MM.1S (cell line): ENCODE measurements around the gene LYZL4.

ENCODE experiments used
- DNase-seq: peaks from one replicate; pipeline ENCODE4 v3.0.0-alpha.2; 2015
- H2AFZ ChIP-seq: fragments of 300-600 bp; sonication (generic); 2 replicates; pipeline ENCODE4 v1.6.0; 2016; ENCODE audit warnings: antibody characterized with exemption, low read length
- H3F3A ChIP-seq: fragments of 300-600 bp; sonication (generic); 2 replicates; pipeline ENCODE4 v1.6.1; 2016; ENCODE audit warnings: mild to moderate bottlenecking, antibody characterized with exemption, low read length, moderate library complexity, mixed read lengths; ENCODE audit not compliant: insufficient read depth
- H3K27ac ChIP-seq: fragments of 300-600 bp; sonication (generic); 2 replicates; pipeline ENCODE4 v1.5.1; 2016; ENCODE audit warnings: mild to moderate bottlenecking, low read length
- H3K27me3 ChIP-seq: fragments of 300-600 bp; sonication (generic); replicated peaks from 2 replicates; pipeline ENCODE4 v1.6.0; 2016; ENCODE audit warnings: low read length; ENCODE audit not compliant: insufficient read depth
- H3K36me3 ChIP-seq: fragments of 300-600 bp; sonication (generic); replicated peaks from 2 replicates; pipeline ENCODE4 v1.6.1; 2016; ENCODE audit warnings: mild to moderate bottlenecking, low read length, mixed read lengths; ENCODE audit not compliant: insufficient read depth
- H3K4me1 ChIP-seq: fragments of 300-600 bp; sonication (generic); 2 replicates; pipeline ENCODE4 v1.6.1; 2016; ENCODE audit warnings: low read length, mixed read lengths
- H3K4me2 ChIP-seq: fragments of 300-600 bp; sonication (generic); 2 replicates; pipeline ENCODE4 v1.6.0; 2016; ENCODE audit warnings: low read depth, low read length
- H3K4me3 ChIP-seq: fragments of 300-600 bp; sonication (generic); 2 replicates; pipeline ENCODE4 v1.5.1; 2016; ENCODE audit warnings: low read length, mixed read lengths
- H3K79me2 ChIP-seq: fragments of 300-600 bp; sonication (generic); 2 replicates; pipeline ENCODE4 v1.6.1; 2016; ENCODE audit warnings: mixed run types, low read length, mixed read lengths
- H3K9ac ChIP-seq: fragments of 300-600 bp; sonication (generic); 2 replicates; pipeline ENCODE4 v1.6.1; 2016; ENCODE audit warnings: low read length, mixed read lengths
- H3K9me2 ChIP-seq: fragments of 300-600 bp; sonication (generic); replicated peaks from 2 replicates; pipeline ENCODE4 v1.6.1; 2016; ENCODE audit warnings: mild to moderate bottlenecking, low read length, mixed read lengths; ENCODE audit not compliant: insufficient read depth
- H3K9me3 ChIP-seq: fragments of 300-600 bp; sonication (generic); replicated peaks from 2 replicates; pipeline ENCODE4 v1.6.1; 2016; ENCODE audit warnings: mild to moderate bottlenecking, low read length, mixed read lengths; ENCODE audit not compliant: insufficient read depth
- H4K20me1 ChIP-seq: fragments of 300-600 bp; sonication (generic); 2 replicates; pipeline ENCODE4 v1.6.1; 2016; ENCODE audit warnings: mild to moderate bottlenecking, low read length, moderate library complexity, mixed read lengths; ENCODE audit not compliant: insufficient read depth
- EZH2 ChIP-seq: fragments of 300-600 bp; sonication (generic); optimal IDR thresholded peaks from 2 replicates; pipeline ENCODE3; 2017; ENCODE audit warnings: low read depth, mild to moderate bottlenecking, antibody characterized with exemption, low read length, mixed read lengths
- EZH2phosphoT487 ChIP-seq: fragments of 300-600 bp; sonication (generic); IDR thresholded peaks from 2 replicates; pipeline ENCODE4 v1.6.1; 2018; ENCODE audit warnings: antibody characterized with exemption, low read length
- TF ChIP-seq, protein P1 (sequence below): fragments of 300-600 bp; sonication (generic); IDR thresholded peaks from 2 replicates; pipeline ENCODE4 v1.5.1; 2016; ENCODE audit warnings: antibody characterized with exemption, low read length, mixed read lengths

Gene LYZL4

DNA sequence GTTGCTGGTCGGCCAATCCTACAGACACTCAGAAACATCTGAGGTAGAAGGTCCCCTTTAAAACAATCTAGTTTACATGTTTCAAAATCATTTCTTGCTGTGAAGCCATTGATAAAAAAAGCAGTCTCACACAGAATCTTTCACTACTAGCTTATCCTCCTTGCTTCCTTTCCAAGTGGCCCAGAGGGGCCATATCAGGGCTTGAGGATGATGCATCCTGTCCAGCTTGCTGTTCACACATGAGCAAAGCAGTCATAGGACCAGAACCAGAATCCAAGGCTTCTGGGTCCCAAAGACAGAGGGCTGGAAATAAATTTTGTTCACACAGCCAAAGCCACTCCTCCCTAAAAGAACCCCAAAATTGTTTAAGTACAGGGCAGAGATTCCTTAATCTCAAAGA, 9.2 kb upstream of the LYZL4 start:
- H3K4me2 ChIP-seq: no peak overlapping the region
- H3K27me3 ChIP-seq: no peaks in the 10 kb centered on the region
- no peak overlapping the region for H3K4me3 ChIP-seq
- no peaks in the 10 kb centered on the region for H3F3A ChIP-seq
- H2AFZ ChIP-seq: no peak overlapping the region
- H3K9me2 ChIP-seq: no peaks in the 10 kb centered on the region
- TF ChIP-seq, protein P1, sequence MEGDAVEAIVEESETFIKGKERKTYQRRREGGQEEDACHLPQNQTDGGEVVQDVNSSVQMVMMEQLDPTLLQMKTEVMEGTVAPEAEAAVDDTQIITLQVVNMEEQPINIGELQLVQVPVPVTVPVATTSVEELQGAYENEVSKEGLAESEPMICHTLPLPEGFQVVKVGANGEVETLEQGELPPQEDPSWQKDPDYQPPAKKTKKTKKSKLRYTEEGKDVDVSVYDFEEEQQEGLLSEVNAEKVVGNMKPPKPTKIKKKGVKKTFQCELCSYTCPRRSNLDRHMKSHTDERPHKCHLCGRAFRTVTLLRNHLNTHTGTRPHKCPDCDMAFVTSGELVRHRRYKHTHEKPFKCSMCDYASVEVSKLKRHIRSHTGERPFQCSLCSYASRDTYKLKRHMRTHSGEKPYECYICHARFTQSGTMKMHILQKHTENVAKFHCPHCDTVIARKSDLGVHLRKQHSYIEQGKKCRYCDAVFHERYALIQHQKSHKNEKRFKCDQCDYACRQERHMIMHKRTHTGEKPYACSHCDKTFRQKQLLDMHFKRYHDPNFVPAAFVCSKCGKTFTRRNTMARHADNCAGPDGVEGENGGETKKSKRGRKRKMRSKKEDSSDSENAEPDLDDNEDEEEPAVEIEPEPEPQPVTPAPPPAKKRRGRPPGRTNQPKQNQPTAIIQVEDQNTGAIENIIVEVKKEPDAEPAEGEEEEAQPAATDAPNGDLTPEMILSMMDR: no peak
- TF ChIP-seq EZH2phosphoT487 (no peak), EZH2 (no peak)
- no peak overlapping the region for H3K27ac ChIP-seq
- H3K9me3 ChIP-seq: no peaks in the 10 kb centered on the region
- H3K36me3 ChIP-seq: no peaks in the 10 kb centered on the region
- no peak overlapping the region for H3K9ac ChIP-seq
- DNase-seq: no peak
- no peaks in the 10 kb centered on the region for H4K20me1 ChIP-seq
- H3K79me2 ChIP-seq: no peaks in the 10 kb centered on the region
- no peaks in the 10 kb centered on the region for H3K4me1 ChIP-seq

GRCh38 chr3:42412526-42413155, 2.2 kb upstream of the LYZL4 start:
- Histone ChIP-seq H2AFZ (no peak overlapping the region), H3K4me3 (no peak overlapping the region), H3F3A (no peaks in the 10 kb centered on the region), H3K9ac (no peak overlapping the region), H3K79me2 (no peaks in the 10 kb centered on the region), H4K20me1 (no peaks in the 10 kb centered on the region), H3K9me3 (no peaks in the 10 kb centered on the region), H3K27ac (no peak overlapping the region), H3K4me2 (no peak overlapping the region), H3K27me3 (no peaks in the 10 kb centered on the region), H3K4me1 (no peaks in the 10 kb centered on the region), H3K9me2 (no peaks in the 10 kb centered on the region), H3K36me3 (no peaks in the 10 kb centered on the region)
- TF ChIP-seq, protein P1: no peak
- TF ChIP-seq EZH2 (no peak), EZH2phosphoT487 (no peak)
- no peak for DNase-seq

GRCh38 chr3:42411429-42411828, 1.0 kb upstream of the LYZL4 start:
- no peaks in the 10 kb centered on the region for H3K79me2 ChIP-seq
- H4K20me1 ChIP-seq: no peaks in the 10 kb centered on the region
- H3K9me3 ChIP-seq: no peaks in the 10 kb centered on the region
- no peak overlapping the region for H3K4me2 ChIP-seq
- TF ChIP-seq, protein P1: no peak
- TF ChIP-seq EZH2phosphoT487: no peak
- no peak for TF ChIP-seq EZH2
- H3K4me1 ChIP-seq: no peaks in the 10 kb centered on the region
- H3K36me3 ChIP-seq: no peaks in the 10 kb centered on the region
- H3K9ac ChIP-seq: no peak overlapping the region
- H3K27ac ChIP-seq: no peak overlapping the region
- H2AFZ ChIP-seq: no peak overlapping the region
- H3K9me2 ChIP-seq: no peaks in the 10 kb centered on the region
- no peaks in the 10 kb centered on the region for H3K27me3 ChIP-seq
- DNase-seq: no peak
- H3K4me3 ChIP-seq: no peak overlapping the region
- H3F3A ChIP-seq: no peaks in the 10 kb centered on the region
